ENCODE results near the gene LRRC8A.

LRRC8A gene

GRCh38 chr9:128902351-128903078 lies 20.6 kb downstream of the LRRC8A start:
- DNase-seq = peak; percentile 6

GRCh38 chr9:128903079-128903461 lies 21.1 kb downstream of the LRRC8A start:
- no peak for DNase-seq

DNA sequence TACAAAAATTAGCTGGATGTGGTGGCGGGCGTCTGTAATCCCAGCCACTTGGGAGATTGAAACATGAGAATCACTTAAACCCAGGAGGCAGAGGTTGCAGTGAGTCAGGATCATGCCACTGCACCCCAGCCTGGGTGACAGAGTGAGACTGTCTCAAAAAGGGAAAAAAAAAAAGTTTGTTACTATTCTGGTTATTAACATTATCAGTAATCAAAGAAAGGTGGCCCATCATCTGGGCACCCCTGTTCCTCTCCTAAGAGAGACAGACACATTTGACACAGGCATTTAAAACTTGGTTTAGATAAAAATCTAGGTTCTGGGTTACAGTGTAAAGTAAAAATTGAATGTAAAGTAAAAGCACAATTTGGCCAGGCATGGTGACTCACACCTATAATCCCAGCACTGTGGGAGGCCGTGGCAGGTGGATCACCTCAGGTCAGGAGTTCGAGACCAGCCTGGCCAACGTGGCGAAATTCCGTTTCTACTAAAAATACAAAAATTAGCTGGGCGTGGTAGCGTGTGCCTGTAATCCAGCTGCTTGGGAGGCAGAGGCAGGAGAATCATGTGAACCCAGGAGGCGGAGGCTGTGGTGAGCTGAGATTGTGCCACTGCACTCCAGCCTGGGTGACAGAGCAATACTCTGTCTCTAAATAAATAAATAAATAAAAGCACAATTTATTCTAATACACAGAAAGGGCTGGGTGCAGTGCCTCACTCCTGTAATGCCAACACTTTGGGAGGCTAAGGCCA lies 22.1 kb downstream of the LRRC8A start:
- DNase-seq = no peak

DNA sequence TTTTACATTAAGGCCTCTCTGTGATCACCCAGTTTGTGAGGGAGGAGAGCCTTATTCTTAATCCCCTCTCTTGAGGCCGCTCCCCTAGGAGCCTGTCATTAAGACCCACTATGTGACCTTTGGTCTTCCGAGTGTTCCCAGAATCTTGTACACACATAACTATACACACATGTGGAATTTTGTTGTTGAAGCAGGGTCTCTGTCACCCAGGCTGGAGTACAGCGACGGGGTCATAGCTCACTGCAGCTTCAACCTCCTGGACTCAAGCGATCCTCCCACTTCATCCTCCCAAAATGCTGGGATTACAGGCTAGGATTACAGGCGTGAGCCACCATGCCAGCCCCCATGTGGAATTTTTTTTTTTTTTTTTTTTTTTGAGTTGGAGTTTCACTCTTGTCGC lies 24.0 kb downstream of the LRRC8A start:
- DNase-seq = no peak

DNA sequence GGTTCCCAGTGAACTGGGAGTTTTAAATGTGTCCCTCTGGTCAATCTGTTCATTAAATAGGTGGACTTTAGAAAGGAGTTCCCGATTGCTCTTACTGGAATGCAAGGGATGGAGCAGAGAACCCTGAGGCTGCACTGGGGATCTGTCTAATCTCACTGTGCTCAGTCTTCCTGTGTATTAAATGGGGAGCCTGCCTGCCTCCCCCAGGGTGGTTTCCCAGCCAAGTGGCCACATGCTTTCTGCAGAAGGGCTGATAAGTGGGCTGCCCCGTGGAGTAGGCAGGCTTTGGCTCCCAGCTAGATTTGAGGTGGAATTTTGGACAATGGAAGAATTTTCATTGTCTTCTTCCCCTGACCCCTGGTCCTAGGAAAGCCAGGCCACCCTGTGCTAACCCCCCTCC lies 24.8 kb downstream of the LRRC8A start:
- DNase-seq = no peak

DNA sequence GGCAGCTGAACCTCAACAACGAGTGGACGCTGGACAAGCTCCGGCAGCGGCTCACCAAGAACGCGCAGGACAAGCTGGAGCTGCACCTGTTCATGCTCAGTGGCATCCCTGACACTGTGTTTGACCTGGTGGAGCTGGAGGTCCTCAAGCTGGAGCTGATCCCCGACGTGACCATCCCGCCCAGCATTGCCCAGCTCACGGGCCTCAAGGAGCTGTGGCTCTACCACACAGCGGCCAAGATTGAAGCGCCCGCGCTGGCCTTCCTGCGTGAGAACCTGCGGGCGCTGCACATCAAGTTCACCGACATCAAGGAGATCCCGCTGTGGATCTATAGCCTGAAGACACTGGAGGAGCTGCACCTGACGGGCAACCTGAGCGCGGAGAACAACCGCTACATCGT lies 26.4 kb downstream of the LRRC8A start:
- DNase-seq = no peak

- no peak for DNase-seq
These were observed 27.9 kb downstream of the LRRC8A start for GRCh38 chr9:128909859-128910258.

DNA sequence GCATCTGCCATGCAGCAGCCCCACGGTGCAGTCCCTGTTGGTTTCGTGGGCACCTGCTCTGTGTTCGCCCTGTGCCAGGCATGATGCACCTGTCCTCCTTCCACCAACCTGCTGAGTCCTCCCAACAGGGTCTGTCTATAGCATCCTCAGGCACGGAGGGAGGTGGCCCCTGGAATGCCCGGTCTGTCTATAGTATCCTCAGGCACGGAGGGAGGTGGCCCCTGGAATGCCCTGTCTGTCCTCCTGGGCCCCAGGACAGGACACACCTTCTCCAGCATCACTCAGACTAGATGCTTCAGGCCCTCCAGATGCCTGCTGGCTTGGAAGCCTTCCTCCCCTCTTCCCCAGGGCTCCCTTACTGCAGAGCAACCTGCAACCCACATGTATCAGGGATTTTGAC lies 29.0 kb downstream of the LRRC8A start:
- DNase-seq = no peak

DNA sequence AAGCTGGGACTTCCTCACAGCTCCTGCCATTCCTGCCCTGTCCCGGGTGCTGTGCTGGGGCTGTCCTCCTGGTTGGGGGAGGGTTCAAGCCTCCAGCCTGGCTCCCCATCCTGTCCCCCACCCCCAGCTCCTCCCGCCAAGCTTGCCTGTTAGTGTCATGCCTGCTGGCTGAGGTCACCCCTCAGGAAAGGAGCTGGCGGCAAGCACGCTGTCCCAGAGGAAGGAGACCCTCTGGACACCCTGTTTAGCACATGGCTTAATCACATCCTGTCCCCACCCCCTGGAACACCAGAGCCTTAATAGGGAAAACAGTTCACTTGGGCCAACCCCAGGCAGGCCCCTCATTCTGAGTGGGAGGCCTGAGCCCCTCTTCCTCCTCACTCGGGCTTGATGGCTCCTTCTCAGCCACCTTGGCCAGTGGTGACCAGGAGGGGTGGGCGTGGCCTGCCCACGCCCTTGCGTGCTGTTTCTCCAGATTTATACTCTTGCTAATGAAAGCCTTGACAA lies 29.6 kb downstream of the LRRC8A start:
- no peak for DNase-seq

- no peak for DNase-seq
These were observed 30.4 kb downstream of the LRRC8A start for GRCh38 chr9:128912270-128912853.

DNA sequence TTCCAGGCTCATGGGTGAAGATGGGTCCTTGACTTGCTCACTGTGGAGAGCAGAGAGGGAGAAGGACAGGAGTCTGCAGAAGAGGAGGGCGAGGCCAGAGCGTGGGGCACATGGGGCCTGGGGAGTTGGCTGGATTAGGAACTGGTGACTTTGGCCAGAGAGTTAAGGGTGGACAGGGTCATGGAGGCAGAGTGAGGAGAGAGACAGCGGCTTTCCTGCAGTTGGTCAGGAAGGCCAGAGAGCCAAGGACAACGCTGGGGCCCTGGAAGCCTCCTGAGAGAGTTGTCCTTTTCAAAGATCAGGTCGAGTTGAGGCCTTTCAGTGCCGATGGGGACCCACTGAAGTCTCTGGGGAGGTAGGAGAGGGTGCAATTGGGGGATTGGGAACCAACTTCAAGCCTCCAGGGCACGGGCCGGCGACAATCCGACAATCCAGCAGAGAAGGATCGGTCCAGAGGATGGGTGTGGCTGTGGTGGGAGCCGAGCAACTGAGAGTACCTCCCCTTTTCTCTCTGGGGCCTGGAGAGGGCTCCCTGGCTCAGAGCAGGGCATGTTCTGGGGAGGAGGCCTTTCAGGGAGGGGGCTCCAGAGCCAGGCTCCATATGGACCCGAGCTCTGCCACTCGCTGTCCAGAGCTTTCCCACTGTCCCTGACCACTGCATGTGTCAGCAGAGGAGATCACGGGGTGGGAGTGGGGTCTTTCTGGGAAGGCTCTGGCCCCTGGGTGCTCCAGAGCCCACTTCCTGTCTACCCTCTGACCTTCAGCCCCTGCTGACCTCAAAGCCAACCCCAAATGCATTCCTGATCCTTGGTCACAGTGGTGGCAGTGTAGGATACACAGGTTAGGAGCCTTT lies 31.3 kb downstream of the LRRC8A start:
- no peak for DNase-seq

DNA sequence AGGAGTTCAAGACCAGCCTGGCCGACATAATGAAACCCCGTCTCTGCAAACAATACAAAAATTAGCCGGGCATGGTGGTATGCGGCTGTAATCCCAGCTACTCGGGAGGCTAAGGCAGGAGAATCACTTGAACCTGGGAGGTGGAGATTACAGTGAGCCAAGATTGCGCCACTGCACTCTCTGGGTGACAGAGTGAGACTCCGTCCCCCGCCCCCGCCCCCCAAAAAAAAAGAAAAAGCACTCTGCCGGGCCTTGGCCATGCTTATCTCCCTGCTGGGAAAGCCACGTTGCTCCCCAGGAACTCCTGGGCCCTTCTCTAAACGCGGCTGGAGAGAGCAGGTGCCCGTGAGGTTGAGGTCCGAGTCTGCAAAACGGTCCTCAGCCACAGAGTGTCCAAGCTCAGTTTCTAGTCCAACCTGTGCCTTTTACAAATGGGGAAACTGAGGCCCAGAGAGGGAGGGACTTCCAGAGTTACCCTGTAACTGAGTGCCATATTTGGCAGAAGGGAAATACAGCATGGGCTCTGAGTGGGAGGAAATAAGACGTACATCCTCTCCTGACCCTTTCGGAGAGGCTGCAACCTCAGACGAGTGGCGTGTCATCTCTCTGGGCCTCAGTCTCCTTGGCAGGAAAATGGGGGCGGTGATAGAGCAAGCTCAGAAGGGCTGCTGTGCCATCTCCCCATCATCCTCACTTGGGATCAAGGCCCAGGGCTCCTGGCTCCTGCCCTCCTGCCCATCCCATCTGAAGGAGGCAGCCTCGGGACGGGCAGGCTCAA lies 32.3 kb downstream of the LRRC8A start:
- DNase-seq = no peak

GRCh38 chr9:128916204-128916603 lies 34.3 kb downstream of the LRRC8A start:
- no peak for DNase-seq

DNA sequence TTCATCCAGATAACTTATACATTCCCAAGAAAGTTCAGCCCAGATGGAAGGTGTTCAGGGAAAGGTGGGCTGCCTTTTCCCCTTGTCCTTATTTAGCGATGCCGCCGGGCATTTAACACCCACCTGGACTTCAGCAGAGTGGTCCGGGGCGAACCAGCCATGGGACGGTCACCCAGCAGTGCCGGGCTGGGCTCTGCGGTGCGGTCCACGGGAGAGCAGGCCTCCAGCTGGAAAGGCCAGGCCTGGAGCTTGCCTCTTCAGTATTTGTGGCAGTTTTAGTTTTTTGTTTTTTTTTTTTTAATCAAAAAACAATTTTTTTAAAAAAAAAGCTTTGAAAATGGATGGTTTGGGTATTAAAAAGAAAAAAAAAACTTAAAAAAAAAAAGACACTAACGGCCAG lies 34.8 kb downstream of the LRRC8A start:
- no peak for DNase-seq

DNA sequence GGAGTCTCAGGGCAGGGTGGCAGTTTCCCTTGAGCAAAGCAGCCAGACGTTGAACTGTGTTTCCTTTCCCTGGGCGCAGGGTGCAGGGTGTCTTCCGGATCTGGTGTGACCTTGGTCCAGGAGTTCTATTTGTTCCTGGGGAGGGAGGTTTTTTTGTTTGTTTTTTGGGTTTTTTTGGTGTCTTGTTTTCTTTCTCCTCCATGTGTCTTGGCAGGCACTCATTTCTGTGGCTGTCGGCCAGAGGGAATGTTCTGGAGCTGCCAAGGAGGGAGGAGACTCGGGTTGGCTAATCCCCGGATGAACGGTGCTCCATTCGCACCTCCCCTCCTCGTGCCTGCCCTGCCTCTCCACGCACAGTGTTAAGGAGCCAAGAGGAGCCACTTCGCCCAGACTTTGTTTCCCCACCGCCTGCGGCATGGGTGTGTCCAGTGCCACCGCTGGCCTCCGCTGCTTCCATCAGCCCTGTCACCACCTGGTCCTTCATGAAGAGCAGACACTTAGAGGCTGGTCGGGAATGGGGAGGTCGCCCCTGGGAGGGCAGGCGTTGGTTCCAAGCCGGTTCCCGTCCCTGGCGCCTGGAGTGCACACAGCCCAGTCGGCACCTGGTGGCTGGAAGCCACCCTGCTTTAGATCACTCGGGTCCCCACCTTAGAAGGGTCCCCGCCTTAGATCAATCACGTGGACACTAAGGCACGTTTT lies 35.4 kb downstream of the LRRC8A start:
- DNase-seq = no peak

GRCh38 chr9:128918921-128919320 lies 37.0 kb downstream of the LRRC8A start:
- DNase-seq = no peak

- DNase-seq = no peak
These were observed 37.6 kb downstream of the LRRC8A start for GRCh38 chr9:128919402-128920089.

DNA sequence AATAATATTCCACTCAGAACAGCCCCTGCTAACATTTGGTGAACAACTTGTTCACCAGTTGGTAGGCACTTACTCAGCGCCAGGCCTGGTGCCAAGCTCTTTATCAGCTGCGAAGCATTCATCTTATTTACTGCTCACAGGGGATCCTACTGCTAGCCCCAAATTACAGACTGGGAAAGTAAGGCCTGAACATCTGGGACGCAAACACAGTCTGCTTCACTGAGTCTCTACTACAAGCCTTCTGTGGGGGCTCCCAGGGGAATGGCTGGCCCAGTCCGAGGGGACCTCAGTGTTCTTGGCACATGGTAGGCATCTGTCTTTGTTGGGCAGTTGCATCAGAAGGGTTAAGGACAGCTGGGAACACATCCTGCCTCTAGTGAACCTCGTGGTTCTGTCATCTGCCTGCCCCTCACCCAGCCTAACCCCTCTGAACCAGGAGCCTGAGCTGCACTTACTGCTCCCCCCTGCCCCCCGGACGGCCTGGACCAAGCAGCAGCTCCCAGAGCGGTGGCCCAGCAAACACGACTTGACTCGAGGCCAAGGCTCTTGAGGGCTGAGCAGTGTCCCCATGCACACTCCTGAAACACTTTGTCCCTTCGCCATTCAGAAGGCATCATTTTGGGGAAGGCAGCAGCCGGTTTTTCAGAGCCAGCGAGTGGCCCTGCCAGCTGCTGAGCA lies 38.6 kb downstream of the LRRC8A start, which contains the start of gene PHYHD1:
Gene PHYHD1 (plus strand): TSS at position 602 of the 678 bp plus-strand sequence. CDS start 1,342 bp downstream, outside the sequence.
- DNase-seq = no peak

DNA sequence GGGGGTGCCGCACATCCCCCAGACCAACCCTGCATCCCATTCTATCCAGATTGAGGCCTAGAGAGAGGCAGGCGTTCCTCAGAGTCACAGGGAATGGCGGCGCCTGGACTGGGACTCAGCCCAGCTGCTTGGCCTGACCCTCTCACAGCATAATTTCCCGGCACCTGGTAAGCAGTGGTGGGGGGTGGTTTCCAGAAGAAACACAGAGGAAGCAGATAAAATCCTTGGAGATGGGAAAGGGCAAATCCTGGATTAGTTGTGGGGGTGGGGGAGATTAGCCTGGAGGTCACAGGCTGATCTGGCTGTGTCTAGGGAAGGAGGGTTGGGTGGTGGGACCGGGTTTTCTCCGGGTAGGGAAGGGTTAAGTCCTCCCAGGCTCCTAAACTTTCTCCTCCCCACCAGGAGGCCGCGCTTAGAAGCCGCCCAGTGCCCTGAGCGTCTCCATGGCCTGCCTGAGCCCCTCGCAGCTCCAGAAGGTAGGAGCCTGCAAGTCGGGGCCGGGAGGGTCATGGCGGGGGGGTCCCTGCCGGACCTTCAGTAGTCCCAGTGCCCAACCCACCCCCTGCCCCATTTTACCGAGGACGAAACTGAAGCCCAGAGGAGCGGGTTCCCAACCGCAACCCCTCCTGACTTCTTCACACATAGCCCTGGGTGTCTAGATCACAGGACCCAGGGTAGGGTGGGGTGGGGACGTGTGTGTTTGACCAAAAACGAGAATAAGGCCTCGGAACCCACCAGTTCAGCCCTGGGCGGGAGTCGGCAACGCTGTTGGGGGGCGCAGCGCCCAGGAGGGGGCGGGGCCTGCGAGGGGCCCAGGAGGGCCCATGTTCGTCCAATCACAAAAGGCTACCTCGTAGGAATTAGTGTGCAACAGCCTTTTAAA lies 40.2 kb downstream of the LRRC8A start:
- no peak for DNase-seq

Data from NCI-H510A treated with DMSO at 0.1 percent for 48 hours (cell line).